ENCODE measurements around the gene NFAT5. TPM values are rescaled to one million over a fixed set of nuclear protein-coding genes. Genes with fewer than 3 reads are reported as not detected.
"Not testable (repeated sequence)": the region's sequence is repeated elsewhere in the genome, so short reads cannot be mapped to it uniquely, and the experiment has no call there.

Gene NFAT5
- total RNA-seq (2021): 32.0 and 34.8 TPM in 2 replicates
- Bru-seq, nascent RNA: percentile 87 among the genes with signal in this experiment
- percentile 90 among the genes with signal in this experiment for BruChase-seq, experiment 1, labeled RNA remaining after a 2-hour chase
- percentile 92 among the genes with signal in this experiment for BruChase-seq, experiment 2, labeled RNA remaining after a 6-hour chase
- long read RNA-seq, full-length matches to known transcripts: 1 of 3 reads
- long read RNA-seq, partial matches to known transcripts: 1 of 3 reads
- long read RNA-seq, other reads (novel, unspliced or antisense): 1 of 3 reads

- Histone ChIP-seq H3K9me3 (ENCODE audit: low read depth, low read length, poor library complexity, severe bottlenecking) (no peaks in the 10 kb centered on the region), H3K36me3 (ENCODE audit: insufficient read depth, low read length, poor library complexity, severe bottlenecking) (no peaks in the 10 kb centered on the region), H3K4me1 (ENCODE audit: insufficient read depth, low read length, poor library complexity, severe bottlenecking) (peaks cover 38% of the 10 kb centered on the region), H3K27ac (ENCODE audit: low read depth, low read length, poor library complexity, severe bottlenecking) (peak within 1 kb of the TSS; percentile 86), H3K4me3 (ENCODE audit: low read depth, low read length, poor library complexity, severe bottlenecking) (peak within 1 kb of the TSS; percentile 98), H3K27me3 (replicated peaks; ENCODE audit: insufficient read depth, low read depth, low read length, poor library complexity) (no peaks in the 10 kb centered on the region)
- ChIA-PET CTCF (no interaction called here), POLR2A (ENCODE audit: low non-redundant PET) (no interaction called here)
- no TSS peak for BruUV-seq (replicated peaks)
- intact Hi-C loops (cut with micrococcal nuclease; ENCODE audit: unreplicated experiment): loop anchor here (2.0 kb wide), 1 partner anchor 169 kb away; no protein-coding TSS in a partner anchor
- DNase-seq (ENCODE audit: low spot score): peak; percentile 92
- TF ChIP-seq EZH2 (IDR thresholded peaks at IDR 0.05; ENCODE audit: borderline replicate concordance, low read depth, low read length, poor library complexity, severe bottlenecking): no peak
- TF ChIP-seq CTCF (conservative IDR thresholded peaks at IDR 0.05; ENCODE audit: low read depth, low read length): no peak
These were observed at the start of gene NFAT5 for GRCh38 chr16:69565671-69566239. NFAT5 (plus strand) TSS chr16:69565966; CDS start chr16:69566302, 336 bp downstream.

GRCh38 chr16:69517914-69518313 lies 47.9 kb upstream of the NFAT5 start:
- intact Hi-C loops (cut with micrococcal nuclease; ENCODE audit: unreplicated experiment); H3K27ac ChIP-seq (ENCODE audit: low read depth, low read length, poor library complexity, severe bottlenecking); H3K4me3 ChIP-seq (ENCODE audit: low read depth, low read length, poor library complexity, severe bottlenecking); H3K4me1 ChIP-seq (ENCODE audit: insufficient read depth, low read length, poor library complexity, severe bottlenecking); H3K36me3 ChIP-seq (ENCODE audit: insufficient read depth, low read length, poor library complexity, severe bottlenecking); DNase-seq (ENCODE audit: low spot score); POLR2A ChIA-PET (ENCODE audit: low non-redundant PET); H3K9me3 ChIP-seq (ENCODE audit: low read depth, low read length, poor library complexity, severe bottlenecking); H3K27me3 ChIP-seq (replicated peaks; ENCODE audit: insufficient read depth, low read depth, low read length, poor library complexity); BruUV-seq (replicated peaks); CTCF ChIA-PET: not testable (repeated sequence)

DNA sequence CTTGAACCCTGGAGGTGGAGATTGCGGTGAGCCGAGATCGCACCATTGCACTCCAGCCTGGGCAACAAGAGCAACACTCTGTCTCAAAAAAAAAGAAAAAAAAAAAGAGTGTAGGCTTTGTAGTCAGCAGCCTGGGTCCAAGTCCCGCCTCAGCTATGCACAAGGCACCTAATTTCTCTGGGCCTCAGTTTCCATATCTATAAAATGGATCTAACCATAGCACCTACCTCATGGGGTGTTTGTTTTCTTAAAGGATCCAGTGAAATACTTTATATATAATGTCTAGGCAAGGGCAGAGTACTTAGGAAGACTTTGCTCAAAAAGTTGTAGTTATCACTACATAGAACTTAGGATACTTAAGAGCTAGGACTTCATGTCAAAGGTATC lies 45.4 kb upstream of the NFAT5 start:
- Histone ChIP-seq H3K4me1 (ENCODE audit: insufficient read depth, low read length, poor library complexity, severe bottlenecking) (no peaks in the 10 kb centered on the region), H3K27ac (ENCODE audit: low read depth, low read length, poor library complexity, severe bottlenecking) (no peak overlapping the region), H3K36me3 (ENCODE audit: insufficient read depth, low read length, poor library complexity, severe bottlenecking) (no peaks in the 10 kb centered on the region), H3K27me3 (replicated peaks; ENCODE audit: insufficient read depth, low read depth, low read length, poor library complexity) (no peaks in the 10 kb centered on the region), H3K4me3 (ENCODE audit: low read depth, low read length, poor library complexity, severe bottlenecking) (no peak overlapping the region), H3K9me3 (ENCODE audit: low read depth, low read length, poor library complexity, severe bottlenecking) (no peaks in the 10 kb centered on the region)
- ChIA-PET POLR2A (ENCODE audit: low non-redundant PET) (no interaction called here), CTCF (no interaction called here)
- TF ChIP-seq CTCF (conservative IDR thresholded peaks at IDR 0.05; ENCODE audit: low read depth, low read length) (no peak), EZH2 (IDR thresholded peaks at IDR 0.05; ENCODE audit: borderline replicate concordance, low read depth, low read length, poor library complexity, severe bottlenecking) (no peak)
- intact Hi-C loops (cut with micrococcal nuclease; ENCODE audit: unreplicated experiment): no loop called here
- BruUV-seq (replicated peaks): no TSS peak
- DNase-seq (ENCODE audit: low spot score): no peak

All from A673 (cell line).